ENCODE measurements around the gene AKT2.

- TF ChIP-seq CTCF (IDR thresholded peaks at IDR 0.05) (no peak), EP300 (IDR thresholded peaks at IDR 0.05) (no peak)
Observed at GRCh38 chr19:40282209-40282580, 3.0 kb downstream of the AKT2 start.

Measured in ovary (tissue), 3 donors.